ENCODE measurements around the gene KRT83.
"Not testable (repeated sequence)": the region's sequence is repeated elsewhere in the genome, so short reads cannot be mapped to it uniquely, and the experiment has no call there.

The KRT83 gene

DNA sequence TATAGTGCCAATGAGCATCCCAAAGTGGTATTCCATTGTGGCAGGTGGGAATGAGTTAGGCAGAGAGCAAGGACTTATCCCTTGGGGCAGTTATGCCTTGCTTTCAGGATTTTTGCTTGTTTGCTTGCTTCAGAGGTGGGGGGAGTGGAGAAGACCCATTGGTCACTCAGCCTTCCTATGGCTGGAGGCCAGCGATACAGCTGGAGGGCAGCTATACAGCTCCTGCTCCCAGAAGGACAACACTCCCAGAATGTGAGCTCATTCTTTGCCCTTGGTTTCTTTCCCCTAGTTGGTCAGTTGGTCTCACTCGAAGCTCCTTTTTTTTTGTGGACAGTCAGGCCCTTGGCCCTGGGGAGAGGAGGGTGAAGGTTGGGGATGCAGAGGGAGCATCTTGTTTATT is 14.5 kb downstream of the KRT83 start:
- no peak for DNase-seq

DNA sequence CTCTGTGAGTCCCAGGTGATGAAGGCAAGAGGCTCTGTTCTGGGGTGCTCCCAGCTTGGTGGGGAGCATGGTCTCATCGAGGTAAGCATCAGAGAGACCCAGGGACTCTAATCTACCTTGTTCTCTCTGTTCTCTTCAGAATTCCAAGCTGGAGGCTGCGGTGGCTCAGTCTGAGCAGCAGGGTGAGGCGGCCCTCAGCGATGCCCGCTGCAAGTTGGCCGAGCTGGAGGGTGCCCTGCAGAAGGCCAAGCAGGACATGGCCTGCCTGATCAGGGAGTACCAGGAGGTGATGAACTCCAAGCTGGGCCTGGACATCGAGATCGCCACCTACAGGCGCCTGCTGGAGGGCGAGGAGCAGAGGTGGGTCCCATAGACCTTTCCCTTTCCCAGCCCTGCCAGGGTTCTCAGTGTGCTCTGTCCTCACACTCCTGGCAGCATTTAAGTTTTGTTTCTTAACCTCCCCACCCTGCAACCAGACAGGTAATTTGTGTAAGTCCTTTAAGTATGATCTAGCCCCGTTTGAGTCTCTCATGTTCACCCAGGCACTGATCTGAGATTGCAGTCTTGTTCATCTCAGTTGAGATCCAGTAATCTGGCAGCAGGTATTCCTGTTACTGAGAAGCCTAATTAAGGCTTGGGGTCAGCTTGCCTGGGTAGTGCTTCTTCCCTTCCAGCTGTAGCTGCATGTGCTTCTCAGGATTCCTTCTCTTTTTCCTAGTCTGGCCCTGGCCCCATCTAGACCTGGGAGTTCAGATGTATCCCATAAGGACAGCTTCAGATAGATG is 15.1 kb downstream of the KRT83 start:
- no peak for DNase-seq

DNA sequence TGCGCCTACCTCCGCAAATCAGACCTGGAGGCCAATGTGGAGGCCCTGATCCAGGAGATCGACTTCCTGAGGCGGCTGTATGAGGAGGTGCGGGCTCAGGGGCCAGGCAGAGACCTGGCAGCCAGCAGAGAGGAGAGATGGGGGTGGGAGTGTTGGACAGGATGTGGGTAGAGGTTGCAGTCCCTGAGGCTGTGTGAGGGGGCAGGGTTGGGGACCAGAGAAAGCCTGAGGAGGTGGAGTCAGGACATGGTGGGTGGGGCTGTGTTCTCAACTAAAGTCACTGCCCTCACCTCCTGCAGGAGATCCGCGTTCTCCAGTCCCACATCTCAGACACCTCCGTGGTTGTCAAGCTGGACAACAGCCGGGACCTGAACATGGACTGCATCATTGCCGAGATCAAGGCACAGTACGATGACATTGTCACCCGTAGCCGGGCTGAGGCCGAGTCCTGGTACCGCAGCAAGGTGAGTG is 16.2 kb downstream of the KRT83 start:
- DNase-seq: not testable (repeated sequence)

DNA sequence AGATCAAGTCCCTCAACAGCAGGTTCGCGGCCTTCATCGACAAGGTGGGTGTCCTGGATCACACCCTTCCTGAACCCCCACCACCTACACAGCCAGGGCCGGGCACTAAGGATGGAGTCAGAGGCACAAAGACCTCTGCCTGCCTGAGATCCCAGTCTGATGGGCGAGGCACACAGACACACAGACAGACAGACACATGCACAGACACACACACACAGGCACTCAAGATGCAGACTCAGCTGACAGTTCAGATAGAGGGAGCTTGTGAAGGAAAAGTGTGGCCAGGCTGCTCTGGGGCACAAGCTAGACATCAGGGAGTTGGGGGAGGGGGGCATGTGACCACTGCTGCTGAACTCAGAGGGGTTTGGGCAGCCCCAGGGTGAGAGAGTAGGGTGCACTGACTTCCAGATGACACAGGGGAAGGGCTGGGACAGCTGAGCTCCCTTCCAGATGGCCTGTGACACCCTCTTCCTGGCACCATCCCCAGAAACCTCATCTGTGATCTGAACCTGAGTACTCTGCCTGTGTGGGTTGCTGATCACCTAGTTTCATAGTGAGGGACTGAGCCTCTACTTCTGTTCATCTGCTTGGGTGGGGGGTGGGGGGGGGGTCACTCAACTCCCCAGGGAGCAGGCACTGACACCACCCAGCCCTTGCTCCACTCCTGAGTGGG is 18.8 kb downstream of the KRT83 start:
- peak; percentile 67 for DNase-seq

DNA sequence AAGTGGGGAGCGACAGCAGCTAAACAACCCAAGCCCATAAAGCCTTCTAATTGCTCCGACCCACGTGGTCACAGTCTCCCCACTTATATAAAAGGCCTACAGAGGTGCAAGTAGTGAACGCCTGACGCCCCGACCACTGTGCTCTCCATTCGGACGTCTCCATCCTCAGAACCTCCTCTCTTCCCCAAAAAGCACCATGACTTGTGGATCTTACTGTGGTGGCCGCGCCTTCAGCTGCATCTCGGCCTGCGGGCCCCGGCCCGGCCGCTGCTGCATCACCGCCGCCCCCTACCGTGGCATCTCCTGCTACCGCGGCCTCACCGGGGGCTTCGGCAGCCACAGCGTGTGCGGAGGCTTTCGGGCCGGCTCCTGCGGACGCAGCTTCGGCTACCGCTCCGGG is 19.5 kb downstream of the KRT83 start:
- DNase-seq: not testable (repeated sequence)

DNA sequence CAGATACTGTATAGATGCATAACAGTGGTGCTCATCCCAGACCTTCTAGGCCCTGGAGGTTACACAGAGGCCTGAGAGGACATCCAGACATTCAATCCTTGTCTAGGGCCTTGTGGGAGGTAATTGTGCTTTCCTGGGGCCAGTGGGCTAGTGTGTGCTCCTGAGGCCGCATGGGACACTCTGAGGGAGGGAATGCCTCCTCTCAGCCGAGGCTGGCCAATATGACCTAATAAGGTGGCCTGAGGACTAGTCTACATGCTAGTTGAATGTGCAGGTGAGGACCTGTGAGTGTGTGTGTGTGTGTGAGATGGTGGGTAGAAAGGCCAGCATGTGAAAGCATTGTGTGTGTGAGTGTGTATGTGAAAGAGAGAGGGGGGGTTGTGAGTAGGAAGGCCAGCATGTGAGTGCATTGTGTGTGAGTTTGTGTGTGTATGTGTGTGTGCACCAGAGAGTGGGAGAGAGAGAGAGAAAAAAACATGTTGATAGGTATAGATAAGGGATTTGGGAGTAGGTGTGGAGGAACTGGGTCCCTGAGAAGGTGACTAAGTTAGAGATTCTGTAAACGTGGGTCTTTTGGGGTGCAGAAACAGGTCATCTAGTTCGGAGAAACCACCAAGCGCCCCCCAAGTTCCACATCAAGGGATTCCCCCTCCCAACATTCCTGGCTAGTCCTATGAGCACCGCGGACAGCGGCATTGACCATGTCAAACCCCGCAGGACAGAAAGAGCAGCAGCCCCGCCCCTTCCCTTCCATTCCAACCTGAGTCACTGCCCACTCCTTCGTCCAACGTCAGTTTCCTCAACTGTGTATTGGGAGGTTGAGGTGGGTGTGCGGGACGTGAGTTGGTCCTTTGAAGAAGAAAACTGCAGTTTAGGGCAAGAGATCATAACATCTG is 20.2 kb downstream of the KRT83 start:
- DNase-seq: no peak

DNA sequence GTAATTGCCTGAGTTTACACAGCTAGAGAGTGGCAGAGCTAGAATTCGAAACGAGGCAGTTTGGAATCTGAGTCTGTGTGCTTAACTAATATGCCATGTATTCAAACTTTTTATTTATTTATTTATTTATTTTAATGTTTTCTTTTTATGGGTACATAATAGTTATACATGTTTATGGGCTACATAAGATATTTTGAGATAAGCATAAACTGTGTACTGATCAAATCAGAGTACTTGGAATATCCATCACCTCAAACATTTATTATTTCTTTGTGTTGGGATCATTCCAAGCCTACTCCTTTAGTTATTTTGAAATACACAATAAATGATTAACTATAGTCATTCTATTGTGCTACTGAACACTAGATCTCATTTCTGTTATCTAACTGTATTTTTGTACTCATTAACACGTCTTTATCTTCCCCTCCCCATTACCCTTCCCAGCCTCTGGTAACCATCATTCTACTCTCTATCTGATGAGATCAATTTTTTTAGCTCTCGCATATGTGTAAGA is 22.5 kb downstream of the KRT83 start:
- DNase-seq: no peak

DNA sequence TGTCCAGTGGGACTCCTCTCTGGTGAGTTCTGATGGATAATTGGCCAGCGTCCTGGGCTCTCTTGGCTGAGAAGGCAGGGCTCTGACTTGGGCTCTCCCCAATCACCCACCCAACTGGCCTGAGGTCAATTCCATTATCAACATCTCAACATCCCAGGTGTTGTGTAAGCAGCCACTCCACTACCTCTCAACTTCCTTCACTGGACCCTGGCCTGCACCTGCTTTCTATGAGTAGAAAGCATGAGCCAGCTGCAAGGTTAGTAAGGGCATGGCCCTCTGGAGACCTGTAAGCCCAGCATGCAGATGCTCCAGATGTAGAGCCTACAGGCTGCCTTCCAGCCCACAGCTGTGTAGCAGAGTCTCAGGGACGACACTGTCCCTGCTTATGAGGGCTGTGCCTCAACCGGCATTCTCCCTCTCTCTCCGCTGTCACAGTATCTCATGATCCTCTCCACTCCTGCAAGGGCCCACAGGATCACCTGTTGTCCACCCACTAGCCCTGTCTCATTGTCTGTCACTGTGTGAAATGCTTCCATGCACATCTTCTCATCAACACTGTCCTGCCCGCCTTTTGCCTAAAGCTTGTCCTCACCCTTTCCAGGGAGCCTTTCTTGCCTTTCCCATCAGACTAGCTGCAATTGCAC is 24.5 kb downstream of the KRT83 start:
- no peak for DNase-seq

DNA sequence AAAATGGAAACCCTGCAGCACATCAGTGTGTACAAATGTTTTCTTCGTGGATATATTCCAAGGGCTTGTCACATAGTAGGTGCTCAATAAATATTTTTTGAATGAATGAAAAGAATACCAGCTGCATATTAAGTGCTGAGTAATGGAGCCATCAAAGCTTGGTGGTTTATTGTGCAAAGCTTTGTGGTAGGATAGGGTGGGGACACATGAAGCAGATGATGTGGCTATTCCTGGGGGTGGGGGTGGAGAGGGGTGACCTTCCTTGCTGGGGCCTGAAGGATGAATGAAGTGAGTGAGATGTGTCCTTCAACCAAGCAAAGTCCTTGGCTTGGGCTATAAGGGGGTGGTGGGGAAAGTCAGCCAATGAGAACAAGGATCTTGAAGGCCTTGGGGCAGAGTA is 25.5 kb downstream of the KRT83 start:
- DNase-seq: no peak

DNA sequence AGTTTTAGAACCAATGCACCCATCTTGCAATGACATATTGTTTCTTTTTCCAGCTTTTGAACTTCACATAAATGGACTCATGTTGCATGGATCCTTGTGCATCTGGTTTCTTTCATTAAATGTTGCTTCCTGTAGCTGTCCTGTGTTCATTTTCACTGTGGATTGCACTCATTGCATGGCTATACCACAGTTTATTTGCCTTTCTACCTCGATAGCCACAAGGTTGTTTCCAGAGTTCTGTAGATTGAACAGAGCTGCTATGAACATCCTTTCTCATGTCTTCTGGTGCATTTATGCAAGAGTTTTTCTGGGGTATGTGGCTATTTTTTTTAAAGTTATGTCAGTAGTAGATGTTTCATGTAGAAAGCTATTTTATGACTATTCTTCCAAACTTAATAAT is 26.4 kb downstream of the KRT83 start:
- no peak for DNase-seq

DNA sequence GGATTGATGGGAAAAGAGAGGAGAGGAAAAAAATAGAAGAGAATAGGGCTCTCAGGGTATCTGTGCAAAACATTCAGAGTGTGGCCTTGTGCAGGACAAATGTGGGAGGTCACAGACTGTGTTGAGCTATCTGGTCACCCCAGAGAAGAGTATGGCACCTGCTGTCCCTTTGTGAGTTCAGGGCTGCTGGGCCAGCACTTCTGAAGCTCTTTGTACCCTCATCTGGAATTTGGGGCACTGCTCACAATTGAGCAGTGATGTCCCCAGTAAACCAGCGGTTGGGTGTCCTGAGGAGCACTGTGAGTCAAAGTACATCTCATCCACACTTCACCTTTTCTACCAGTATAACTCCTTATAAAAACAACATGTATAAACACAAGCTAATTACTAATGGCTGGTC is 27.3 kb downstream of the KRT83 start:
- DNase-seq: no peak

DNA sequence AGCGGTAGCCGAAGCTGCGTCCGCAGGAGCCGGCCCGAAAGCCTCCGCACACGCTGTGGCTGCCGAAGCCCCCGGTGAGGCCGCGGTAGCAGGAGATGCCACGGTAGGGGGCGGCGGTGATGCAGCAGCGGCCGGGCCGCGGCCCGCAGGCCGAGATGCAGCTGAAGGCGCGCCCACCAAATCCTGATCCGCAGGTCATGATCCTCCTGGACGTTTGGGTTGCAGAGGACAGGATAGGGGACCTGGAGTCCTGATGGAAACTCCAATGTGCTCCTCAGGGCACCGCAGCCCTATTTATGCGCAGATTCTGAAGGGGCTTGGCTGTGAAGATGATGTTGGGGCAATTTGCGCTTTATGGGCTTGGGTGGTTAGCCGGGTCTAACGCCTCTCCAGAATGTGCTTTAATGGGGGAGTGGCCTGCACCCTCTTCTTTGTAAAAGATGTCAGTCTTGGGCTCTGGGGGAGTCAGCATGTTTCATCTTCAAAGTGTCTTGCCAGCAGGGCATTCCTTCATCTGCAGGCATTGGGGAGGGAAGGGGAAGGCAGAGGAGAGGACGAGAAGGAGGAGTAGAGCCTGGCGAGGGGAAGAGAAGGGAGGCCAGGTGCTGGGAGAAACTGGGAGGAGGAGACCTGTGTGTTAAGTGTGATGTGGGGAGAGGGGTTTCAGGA is 29.8 kb downstream of the KRT83 start, which contains the start of gene KRT81:
TSS of gene KRT81 (minus strand) at position 268 of the 669 bp plus-strand sequence. CDS start at position 199, 69 bp downstream.
- DNase-seq: peak; percentile 66

DNA sequence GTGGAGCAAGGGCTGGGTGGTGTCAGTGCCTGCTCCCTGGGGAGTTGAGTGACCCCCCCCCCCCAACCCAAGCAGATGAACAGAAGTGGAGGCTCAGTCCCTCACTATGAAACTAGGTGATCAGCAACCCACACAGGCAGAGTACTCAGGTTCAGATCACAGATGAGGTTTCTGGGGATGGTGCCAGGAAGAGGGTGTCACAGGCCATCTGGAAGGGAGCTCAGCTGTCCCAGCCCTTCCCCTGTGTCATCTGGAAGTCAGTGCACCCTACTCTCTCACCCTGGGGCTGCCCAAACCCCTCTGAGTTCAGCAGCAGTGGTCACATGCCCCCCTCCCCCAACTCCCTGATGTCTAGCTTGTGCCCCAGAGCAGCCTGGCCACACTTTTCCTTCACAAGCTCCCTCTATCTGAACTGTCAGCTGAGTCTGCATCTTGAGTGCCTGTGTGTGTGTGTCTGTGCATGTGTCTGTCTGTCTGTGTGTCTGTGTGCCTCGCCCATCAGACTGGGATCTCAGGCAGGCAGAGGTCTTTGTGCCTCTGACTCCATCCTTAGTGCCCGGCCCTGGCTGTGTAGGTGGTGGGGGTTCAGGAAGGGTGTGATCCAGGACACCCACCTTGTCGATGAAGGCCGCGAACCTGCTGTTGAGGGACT is 30.6 kb downstream of the KRT83 start:
- peak; percentile 62 for DNase-seq

DNA sequence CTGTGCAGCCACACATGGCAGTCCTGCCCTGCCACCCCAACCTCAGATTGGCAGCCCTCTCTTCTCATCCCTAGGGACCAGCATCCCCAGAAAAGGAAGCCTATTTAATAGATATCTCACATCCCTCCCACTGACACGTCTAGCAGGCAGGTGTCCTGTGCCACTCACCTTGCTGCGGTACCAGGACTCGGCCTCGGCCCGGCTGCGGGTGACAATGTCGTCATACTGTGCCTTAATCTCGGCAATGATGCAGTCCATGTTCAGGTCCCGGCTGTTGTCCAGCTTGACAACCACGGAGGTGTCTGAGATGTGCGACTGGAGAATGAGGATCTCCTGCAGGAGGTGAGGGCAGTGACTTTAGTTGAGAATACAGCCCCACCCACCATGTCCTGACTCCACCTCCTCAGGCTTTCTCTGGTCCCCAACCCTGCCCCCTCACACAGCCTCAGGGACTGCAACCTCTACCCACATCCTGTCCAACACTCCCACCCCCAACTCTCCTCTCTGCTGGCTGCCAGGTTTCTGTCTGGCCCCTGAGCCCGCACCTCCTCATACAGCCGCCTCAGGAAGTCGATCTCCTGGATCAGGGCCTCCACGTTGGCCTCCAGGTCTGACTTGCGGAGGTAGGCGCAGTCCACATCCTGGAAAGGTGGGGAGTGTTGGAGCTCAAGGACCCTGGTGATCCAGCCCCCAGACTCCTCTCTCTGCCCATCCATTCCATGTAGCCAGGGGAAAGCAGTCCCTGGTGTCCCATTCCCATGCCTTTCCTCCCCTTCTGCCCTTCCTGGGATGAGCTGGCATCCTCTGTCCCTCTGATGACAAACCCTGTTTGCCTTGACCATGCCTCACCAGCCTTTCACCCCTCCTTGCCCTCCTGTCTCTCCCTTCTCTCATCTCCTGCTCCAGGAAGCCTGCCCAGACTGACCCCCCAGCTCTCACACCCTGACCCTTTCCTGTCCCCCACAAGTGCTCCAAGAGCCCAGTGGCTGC is 33.1 kb downstream of the KRT83 start:
- DNase-seq: not testable (repeated sequence)

DNA sequence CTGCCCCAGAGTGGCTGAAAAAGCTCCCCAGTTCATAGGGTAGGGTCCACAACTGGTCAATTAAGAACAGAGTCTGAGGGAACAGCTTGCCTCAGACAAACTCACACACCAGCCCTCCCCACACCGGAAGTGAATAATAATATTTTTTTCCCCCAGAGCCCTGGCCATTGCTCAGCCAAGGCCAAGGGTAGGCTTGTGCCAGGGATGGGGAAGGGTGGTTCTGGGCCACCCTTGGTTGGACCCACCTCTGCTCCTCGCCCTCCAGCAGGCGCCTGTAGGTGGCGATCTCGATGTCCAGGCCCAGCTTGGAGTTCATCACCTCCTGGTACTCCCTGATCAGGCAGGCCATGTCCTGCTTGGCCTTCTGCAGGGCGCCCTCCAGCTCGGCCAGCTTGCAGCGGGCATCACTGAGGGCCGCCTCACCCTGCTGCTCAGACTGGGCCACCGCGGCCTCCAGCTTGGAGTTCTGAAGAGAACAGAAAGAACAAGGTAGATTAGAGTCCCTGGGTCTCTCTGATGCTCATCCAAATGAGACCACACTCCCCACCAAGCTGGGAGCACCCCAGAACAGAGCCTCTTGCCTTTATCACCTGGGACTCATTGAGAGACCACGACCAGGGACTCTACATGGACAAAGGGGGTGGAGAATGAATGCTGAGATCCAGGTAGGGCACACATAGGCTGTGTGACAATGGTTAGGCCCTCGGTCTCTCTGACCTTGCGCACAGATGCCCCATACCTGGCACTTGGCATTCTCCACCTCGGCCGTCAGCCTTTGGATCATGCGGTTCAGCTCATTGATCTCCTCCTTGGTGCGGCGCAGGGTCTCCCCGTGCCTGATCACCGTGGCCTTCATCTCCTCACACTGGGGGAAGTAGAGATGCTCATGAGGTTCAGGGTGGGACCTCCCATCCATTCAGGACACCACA is 34.1 kb downstream of the KRT83 start:
- DNase-seq: not testable (repeated sequence)

DNA sequence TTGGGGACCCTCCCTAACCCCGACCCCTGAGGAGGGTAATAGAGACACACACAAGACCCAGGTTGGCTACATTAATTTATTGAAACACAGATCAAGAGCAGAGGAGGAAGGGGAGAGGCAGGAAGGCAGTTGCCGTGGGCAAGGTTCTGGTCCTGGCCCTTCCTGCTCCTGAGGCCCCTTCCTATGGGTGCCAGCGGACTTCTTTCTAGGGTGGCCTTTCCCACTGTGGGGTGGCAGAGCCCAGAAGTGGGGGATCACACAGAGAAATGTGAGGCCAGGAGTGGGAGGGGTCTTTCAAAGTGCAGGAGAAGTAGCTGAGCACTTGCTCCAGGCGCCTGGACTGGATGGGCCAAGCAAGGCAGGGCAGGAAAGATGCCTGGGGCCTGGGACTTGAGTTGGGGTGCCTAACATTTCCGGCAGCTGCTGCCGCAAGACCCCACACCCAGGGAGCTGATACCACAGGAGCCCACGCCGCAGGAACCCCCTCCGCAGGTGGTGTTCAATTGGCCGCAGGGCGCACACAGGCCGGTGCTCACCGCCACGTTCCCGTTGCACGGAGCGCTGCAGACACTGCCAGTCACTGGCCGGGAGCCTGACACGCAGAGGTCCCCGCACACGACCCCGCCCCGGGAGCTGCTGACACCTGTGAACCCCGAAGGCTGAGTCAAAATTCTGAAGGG is 35.2 kb downstream of the KRT83 start:
- no peak for DNase-seq

DNA sequence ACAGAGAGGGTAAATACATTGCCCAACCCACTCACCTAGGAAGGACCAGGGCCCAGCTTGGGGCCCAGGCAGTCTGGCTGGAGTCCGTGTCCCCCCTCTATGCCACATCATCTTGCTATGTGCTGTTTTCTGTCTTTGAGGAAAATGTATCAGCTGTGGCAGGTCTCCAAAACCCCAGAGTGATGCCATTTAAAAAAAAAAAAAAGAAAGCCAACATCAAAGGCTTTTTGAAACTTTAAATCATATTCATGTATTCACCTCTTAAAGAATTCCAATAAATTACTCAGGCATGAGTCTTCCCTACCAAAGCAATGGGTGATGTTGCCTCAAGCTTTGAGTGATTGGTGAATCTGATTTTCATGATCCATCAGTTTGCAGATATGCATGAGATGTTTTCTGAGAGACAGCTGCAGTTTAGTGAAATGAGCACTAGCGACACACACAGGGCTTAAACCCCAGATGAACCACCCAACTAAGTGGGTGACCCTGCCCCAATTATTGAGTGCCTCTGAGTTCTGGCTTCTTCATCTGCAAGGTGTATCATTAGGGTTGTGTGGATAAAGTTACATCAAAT is 35.9 kb downstream of the KRT83 start:
- DNase-seq: no peak
